GM12878 (cell line): Measurements from ENCODE around the gene BDH2.

Source experiments
- CTCF ChIP-seq, 3 experiments: IDR thresholded peaks in 2 of 3; conservative IDR thresholded peaks in 1 of 3; 2 replicates each; pipeline ENCODE4 v1.5.1; 2011; ENCODE audit warnings: low read depth in 3 of 3, low read length in 3 of 3, mild to moderate bottlenecking in 3 of 3, control low read depth in 2 of 3, moderate library complexity in 2 of 3, inconsistent platforms in 1 of 3, mixed read lengths in 1 of 3; ENCODE audit not compliant: control insufficient read depth in 2 of 3, insufficient read depth in 1 of 3; ENCODE audit errors: extremely low read depth in 1 of 3
- ELK1 ChIP-seq: IDR thresholded peaks from 2 replicates; pipeline ENCODE4 v1.6.1; 2012; ENCODE audit warnings: low read depth, low read length, improper control_type of control experiment
- POLR2A ChIP-seq: IDR thresholded peaks from 2 replicates; pipeline ENCODE4 v1.6.1; 2011; ENCODE audit warnings: low read depth, mild to moderate bottlenecking, low read length
- USF2 ChIP-seq: IDR thresholded peaks from 2 replicates; pipeline ENCODE4 v1.6.1; 2011; ENCODE audit warnings: low read depth, low read length, improper control_type of control experiment, borderline replicate concordance
- TF ChIP-seq, protein P1 (sequence below): IDR thresholded peaks from 2 replicates; pipeline ENCODE4 v1.6.1; 2011; ENCODE audit warnings: mild to moderate bottlenecking, low read depth, low read length, moderate library complexity; ENCODE audit not compliant: insufficient replicate concordance

DNA sequence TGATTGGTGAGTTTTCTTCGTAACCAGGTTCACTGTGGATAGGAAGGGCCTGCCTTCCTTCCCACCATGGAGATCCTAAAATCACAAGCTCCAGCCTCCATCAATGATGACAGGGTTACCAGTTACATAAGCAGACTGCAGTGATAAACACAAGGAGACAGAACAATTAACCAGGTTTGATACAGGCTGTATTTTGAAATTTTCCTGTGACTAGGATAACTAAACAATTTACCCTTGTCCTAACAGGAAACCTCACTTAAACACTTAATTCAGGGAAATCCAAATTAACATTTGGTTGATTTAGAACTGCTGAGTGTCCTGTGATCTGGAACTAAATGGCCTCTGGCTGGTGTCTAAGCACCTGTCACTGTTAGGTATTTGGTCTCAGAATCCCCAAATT lies 20.0 kb downstream of the BDH2 start:
- TF ChIP-seq ELK1 (no peak), USF2 (no peak), CTCF (IDR thresholded peaks at IDR 0.05 in 2 of 3, conservative IDR thresholded peaks at IDR 0.05 in 1 of 3; ENCODE audit: control insufficient read depth in 2 of 3, extremely low read depth in 1 of 3, insufficient read depth in 1 of 3, low read depth in 3 of 3, low read length in 3 of 3) (no peak), POLR2A (no peak)
- TF ChIP-seq, protein P1, sequence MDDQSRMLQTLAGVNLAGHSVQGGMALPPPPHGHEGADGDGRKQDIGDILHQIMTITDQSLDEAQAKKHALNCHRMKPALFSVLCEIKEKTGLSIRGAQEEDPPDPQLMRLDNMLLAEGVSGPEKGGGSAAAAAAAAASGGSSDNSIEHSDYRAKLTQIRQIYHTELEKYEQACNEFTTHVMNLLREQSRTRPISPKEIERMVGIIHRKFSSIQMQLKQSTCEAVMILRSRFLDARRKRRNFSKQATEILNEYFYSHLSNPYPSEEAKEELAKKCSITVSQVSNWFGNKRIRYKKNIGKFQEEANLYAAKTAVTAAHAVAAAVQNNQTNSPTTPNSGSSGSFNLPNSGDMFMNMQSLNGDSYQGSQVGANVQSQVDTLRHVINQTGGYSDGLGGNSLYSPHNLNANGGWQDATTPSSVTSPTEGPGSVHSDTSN, result no peak
